Stimulated activated CD8-positive, alpha-beta memory T cell treated with anti-CD3 and anti-CD28 coated beads, Interleukin-4, amount 100 ng/mL, for 24 hours (primary cell): ENCODE measurements around the gene PISD.
"Not testable (repeated sequence)": the region's sequence is repeated elsewhere in the genome, so short reads cannot be mapped to it uniquely, and the experiment has no call there.

ENCODE experiments used
- DNase-seq: peaks from one replicate; pipeline ENCODE4 v3.0.0-alpha.2; 2020; ENCODE audit warnings: low read depth

The PISD gene

DNA sequence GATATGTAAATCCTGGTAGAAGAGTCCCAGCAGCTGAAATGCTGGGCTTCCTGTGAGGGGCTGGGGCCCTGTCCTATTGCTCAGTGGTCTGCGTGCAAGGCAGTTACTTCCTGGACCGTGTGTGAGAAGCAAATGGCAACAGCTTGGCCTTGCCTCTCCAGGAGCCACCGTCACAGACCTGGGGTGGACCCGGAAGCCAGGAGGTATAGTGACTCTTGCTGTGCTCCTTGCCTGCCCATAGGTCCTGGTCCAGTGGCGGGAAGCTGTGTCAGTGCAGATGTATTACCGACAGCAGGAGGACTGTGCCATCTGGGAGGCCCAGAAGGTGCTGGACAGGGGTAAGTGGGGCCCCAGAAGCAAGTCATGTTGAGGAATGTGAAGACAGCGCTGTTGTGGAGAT lies 54.3 kb downstream of the PISD start:
- DNase-seq, result no peak

DNA sequence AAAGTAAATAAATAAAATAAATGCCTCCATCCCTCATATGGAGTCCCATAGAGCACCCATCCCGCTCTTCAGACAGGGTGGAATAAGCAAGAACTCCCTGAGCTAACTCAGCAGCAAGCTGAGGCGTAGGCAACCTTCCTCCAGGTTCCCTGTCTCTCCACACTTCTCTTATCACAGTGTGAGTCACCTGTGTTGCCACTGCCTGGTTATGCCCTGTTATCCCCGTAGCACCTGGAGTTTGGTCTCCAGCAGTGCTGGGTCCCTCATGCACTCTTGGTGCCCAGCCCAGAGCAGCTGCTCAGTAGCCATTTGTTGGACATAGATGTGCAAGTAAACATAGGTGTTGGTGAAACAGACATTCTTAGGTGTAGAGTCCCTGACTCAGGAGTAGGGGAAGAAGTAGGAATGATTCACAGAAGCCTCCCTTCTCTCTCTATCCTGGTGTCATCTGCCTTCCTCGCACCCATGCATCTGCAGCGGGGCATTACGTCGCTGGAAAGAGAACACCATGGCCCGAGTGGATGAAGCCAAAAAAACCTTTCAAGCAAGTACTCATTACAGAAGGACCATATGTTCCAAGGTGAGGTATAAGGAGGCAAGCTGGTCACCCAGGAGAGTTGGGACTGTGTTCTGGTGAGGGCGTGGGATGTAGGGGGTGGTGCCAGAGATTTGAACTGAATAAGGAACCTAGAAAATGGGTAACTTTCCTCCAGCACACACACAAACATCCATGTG lies 56.0 kb downstream of the PISD start:
- no peak for DNase-seq

GRCh38 chr22:31604746-31605705 lies 57.0 kb downstream of the PISD start:
- no peak for DNase-seq

- no peak for DNase-seq
Measured at GRCh38 chr22:31604137-31604705, 57.8 kb downstream of the PISD start.

GRCh38 chr22:31603574-31603973 lies 58.4 kb downstream of the PISD start:
- no peak for DNase-seq

- DNase-seq, result no peak
Measured at GRCh38 chr22:31603081-31603525, 58.9 kb downstream of the PISD start.

DNA sequence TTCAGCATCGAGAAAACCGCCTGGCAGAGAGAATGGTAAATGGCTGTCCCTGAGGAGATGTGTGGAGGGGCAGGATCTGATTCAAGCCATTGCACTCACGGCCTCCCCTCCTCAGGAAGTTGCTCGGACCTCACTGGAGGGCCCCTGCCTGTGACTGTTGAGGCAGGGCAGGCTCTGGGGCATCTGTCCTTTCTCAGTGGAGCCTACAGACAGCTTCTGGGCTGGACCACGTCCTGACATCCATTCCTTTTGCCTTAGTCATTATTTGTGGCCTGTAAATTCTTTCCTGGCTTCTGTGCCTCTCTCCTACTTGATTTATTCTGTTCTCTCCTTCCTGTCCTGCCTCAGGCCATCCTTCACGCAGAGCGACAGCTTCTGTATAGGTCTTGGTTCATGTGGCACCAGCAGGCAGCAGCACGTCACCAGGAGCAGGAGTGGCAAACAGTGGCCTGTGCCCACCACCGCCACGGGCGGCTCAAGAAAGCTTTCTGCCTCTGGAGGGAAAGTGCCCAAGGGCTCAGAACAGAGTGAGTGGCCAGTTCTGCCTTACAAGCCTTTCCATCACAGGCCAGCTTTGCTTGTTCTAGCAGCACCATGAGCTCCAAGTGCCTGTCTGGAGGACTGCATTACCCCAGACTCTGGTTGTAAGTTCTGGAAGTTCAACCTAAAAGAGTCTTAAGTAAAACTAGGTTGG lies 59.6 kb downstream of the PISD start:
- no peak for DNase-seq

- DNase-seq, result no peak
Measured at GRCh38 chr22:31595271-31595670, 66.7 kb downstream of the PISD start.

DNA sequence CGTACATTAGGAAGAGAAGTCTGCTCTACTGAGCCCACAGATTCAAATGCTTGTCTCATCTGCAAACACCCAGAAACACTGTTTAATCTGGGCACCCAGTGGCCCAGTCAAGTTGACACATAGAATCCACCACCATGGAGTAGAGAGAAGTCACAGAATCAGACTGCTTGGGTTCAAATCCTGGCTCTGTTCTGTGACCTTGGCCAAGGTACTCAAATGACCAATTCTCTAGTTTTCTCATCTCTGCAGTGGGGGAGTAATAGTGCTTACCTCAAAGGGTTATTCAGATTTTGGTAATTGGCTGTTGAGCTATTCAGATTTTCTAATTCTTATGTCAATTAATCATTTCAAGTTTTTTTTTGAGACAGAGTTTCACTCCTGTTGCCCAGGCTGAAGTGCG lies 71.9 kb downstream of the PISD start:
- not testable (repeated sequence) for DNase-seq

- no peak for DNase-seq
Measured at GRCh38 chr22:31588970-31589675, 72.9 kb downstream of the PISD start.

GRCh38 chr22:31586137-31586920 lies 75.7 kb downstream of the PISD start:
- DNase-seq, result no peak

- no peak for DNase-seq
Measured at GRCh38 chr22:31585161-31585859, 76.7 kb downstream of the PISD start.

DNA sequence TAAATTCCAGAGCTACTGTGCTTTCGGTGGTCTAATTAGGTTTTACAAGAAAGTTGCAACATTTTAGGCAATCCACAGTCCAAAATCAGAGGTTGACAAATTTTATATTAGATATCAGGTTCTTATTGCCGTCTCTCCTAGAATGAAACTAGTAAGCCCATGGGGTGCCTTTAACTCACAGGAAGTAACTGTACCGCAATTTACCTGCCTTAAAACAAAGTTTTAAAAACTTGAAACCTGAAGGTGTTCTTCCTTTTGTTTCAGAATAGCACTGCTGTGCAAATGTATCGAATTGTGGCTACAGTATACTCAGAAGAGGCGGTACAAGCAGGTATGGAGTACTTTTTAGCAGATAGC lies 77.2 kb downstream of the PISD start:
- DNase-seq, result no peak

DNA sequence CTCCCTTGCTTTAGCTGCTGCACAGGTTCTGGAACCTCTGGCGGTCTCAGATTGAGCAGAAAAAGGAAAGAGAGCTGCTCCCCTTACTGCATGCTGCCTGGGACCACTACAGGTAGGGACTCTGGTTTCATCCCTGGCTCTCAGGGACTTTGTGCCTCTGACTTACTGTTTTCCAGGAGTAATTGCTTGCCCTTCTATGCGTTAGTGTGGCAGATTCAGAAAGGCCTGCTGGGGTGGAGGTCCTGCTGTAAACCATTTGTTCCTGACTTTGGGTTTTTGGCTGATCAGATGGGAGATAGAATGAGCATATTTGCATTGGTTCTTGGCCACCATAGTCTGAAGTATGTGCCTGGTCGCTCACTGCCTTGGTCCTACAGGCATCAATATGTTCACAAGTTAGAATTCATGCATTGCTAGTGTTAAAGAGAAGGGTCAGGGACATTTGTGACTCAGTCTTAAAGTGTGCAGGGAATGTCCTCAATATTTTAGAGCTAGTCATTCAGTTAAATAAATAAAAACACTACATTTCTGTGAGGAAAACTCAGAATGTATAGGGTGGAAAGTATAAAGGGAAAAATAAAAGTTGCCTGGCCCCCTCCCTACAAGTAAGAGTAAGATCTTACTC lies 78.0 kb downstream of the PISD start:
- no peak for DNase-seq

GRCh38 chr22:31579835-31580242 lies 82.2 kb downstream of the PISD start:
- no peak for DNase-seq

DNA sequence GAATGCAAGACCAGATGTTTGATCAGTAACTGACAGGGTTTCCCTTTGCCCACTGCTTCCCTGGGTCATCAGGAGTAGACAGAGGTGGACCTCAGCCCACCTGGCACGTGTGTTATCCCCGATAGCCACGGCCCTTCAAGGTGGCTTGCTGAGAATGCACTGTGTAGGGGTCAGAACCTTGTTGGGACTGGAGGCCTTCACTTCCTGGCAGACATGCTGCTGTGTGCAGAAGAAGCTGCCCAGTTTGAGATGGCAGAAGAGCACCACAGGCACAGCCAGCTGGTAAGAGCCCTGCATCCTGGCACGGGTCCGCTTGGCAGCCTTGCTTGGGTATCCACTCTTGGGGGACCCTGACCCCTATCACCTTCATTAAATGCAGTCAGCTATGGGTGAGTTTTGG lies 83.8 kb downstream of the PISD start:
- DNase-seq, result no peak

DNA sequence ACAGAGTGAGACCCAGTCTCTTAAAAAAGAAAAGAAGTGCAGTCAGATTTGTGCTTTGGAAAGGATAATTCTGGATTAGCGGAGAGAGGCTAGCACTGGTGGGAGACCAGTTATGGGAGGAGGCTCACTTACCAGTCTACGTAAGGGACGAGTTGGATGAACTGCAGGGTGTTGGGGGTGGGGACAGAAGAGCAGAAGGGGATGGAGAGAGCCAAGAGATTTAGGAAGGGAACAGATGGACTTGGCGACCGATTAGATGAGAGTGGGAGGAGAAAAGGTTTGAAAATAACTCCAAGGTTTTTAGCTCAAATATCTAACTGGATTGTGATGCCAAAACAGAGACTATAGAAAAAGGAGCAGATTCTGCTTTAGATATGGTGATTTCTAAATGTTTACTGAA lies 84.3 kb downstream of the PISD start:
- no peak for DNase-seq

- no peak for DNase-seq
Measured at GRCh38 chr22:31575190-31575589, 86.8 kb downstream of the PISD start.

DNA sequence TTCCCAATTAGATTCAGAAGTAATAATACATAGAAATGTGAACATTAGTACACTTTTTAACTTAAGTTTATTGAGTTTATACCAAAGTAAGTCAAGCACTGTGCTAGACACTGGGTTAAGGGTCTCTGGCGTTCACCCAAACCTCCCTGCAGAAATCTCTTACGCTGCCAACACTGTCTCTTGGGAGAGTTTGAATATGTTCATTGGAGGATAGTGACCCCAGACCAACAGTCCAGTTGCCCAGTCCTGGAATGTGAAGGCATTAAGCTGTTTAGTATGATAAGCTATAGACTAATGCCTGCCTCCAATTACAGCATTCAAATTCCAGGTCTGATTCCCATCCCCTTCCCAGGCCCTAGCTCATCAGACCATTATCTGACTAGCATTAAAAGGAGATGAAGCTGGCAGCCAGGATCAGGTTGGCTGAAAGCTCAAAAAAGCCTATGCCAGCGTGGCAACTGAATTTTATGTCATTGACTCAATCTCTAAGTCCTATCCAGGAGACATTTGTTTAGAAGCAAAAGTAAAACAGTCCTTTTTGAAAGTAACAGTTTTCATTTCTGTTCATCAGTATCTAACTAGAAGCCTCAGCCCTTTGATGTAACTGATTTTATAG lies 87.9 kb downstream of the PISD start:
- no peak for DNase-seq
